GM18951 (cell line): ENCODE data around the gene POLE.

Experiments
- POLR2A ChIP-seq: IDR thresholded peaks from 4 replicates; pipeline ENCODE4 v1.6.1; 2011; ENCODE audit warnings: mild to moderate bottlenecking; ENCODE audit not compliant: insufficient read length, insufficient read depth; ENCODE audit errors: extremely low read depth
- in situ Hi-C: fragments of 300-500 bp; cut with MboI; formaldehyde crosslinking; loops from one replicate; pipeline ENCODE4 v1.12.0; 2022; ENCODE audit warnings: low sequenced_read_pairs, mixed read lengths, inconsistent platforms; ENCODE audit not compliant: unreplicated experiment

POLE gene

GRCh38 chr12:132631666-132632065 is 55.5 kb downstream of the POLE start:
- no peak for TF ChIP-seq POLR2A
- in situ Hi-C loops, result no loop called here

DNA sequence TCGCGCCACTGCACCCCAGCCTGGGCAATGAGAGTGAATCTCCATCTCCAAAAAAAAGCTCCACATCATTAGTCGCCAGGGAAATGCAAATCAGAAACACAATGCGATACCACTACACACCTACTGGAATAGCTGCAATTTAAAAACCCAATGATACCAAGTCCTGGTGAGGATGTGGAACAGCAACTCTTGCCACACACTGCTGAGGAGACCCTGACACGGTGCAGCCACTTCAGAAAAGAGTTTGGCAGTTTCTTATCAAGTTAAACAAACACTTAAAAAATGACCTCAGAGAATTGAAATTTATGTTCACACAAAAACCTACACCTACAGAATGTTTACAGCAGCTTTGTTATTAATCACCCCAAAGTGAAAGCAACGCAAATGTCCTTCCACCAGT is 56.5 kb downstream of the POLE start:
- in situ Hi-C loops, result no loop called here
- no peak for TF ChIP-seq POLR2A

DNA sequence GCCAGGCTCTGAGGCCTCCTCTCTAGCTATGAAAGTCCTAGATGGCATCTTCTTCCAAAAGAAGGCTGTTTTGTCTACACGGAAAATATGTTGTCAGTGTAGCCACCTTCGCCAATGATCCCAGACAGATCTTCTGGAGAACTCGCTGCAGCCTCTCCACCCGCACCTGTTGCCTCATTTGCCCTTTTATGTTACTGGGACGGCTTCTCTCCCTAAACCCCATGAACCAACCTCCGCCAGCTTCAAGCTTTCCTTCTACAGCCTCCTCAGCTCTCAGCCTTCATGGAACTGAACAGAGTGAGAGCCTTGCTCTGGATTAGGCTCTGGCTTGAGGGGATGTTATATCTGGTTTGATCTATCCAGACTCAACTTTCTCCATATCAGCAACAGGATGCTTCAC is 57.8 kb downstream of the POLE start:
- TF ChIP-seq POLR2A, result no peak
- in situ Hi-C loops, result no loop called here

GRCh38 chr12:132625731-132626430 is 61.3 kb downstream of the POLE start:
- in situ Hi-C loops, result no loop called here
- TF ChIP-seq POLR2A, result no peak

DNA sequence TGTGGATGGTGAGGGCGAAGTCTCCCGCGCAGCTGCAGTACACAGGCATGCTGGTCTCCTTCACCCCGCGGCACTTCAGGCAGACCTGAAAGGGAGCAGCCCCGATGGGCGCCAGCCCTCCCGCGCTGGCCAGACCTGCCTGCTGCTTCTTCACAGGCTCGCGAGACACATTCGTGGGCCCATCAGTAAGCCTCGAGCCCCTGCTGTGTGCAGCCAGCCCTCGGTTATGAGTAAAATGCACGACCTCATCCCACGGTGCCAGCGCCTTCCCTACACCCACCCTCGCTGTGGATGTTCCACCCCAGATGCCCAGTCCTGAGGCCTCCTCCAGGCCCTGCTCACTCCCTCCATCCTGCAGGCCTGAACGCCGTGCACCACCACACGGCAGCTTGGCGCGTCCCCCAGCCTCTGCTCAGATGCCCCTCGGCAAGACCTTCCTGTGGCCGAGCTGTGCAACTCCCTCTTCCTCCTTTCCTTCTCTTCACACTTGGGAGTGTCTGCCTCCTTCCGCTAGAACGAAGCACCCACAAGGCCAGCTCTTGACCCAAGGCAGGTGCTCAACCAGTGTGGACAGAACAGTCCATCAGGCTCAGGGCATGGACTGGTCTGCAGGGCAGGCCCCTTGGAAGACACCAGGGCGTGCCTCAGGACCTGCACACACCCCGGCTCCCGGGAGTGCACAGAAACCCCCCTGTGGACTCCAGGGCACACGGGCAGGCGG is 62.1 kb downstream of the POLE start:
- in situ Hi-C loops, result no loop called here
- TF ChIP-seq POLR2A, result no peak

GRCh38 chr12:132624186-132624855 is 62.8 kb downstream of the POLE start:
- no peak for TF ChIP-seq POLR2A
- in situ Hi-C loops, result no loop called here

- in situ Hi-C loops, result no loop called here
- TF ChIP-seq POLR2A, result no peak
Observed at GRCh38 chr12:132623072-132623869, 63.9 kb downstream of the POLE start.

GRCh38 chr12:132622437-132623071 is 64.6 kb downstream of the POLE start:
- TF ChIP-seq POLR2A, result no peak
- in situ Hi-C loops, result no loop called here

GRCh38 chr12:132621657-132622435 is 65.3 kb downstream of the POLE start:
- TF ChIP-seq POLR2A, result no peak
- in situ Hi-C loops, result no loop called here

DNA sequence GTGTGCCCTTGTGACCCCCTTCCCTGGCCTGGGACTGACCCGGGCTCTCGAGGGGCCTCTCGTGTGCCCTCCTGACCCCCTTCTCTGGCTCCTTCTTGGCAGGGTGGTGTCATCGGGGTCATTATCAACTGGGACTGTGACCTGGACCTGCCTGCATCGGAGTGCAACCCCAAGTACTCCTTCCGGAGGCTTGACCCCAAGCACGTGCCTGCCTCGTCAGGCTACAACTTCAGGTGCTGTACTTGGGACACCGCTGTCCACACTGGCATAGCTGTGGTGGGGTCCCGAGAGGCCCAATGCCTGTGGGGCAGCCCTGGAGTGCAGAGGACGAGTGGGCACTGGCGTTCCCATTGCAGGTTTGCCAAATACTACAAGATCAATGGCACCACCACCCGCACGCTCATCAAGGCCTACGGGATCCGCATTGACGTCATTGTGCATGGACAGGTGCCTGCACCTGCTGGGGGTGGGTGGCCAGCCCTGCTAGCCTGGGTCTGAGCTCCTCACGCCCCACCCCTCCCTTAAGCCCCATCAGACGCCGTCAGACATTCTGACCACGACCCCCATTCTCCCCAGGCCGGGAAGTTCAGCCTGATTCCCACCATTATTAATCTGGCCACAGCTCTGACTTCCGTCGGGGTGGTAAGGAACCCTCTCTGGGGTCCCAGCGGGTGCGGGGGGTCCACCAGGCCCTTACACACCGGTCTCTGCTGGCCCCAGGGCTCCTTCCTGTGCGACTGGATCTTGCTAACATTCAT is 66.1 kb downstream of the POLE start:
- in situ Hi-C loops, result no loop called here
- TF ChIP-seq POLR2A, result no peak

- TF ChIP-seq POLR2A, result no peak
- in situ Hi-C loops, result no loop called here
Observed at GRCh38 chr12:132620113-132620898, 66.8 kb downstream of the POLE start.
